IMR-90 (cell line): ENCODE data around the gene MTHFD2L.

Experiments used
- CEBPB ChIP-seq: IDR thresholded peaks from 2 replicates; pipeline ENCODE4 v1.6.1; 2012; ENCODE audit warnings: low read depth, low read length, improper control_type of control experiment
- FOS ChIP-seq: fragments of 150-350 bp; IDR thresholded peaks from 2 replicates; pipeline ENCODE4 v1.6.1; 2016; ENCODE audit warnings: low read depth, low read length
- MAFK ChIP-seq: IDR thresholded peaks from 2 replicates; pipeline ENCODE4 v1.6.1; 2012; ENCODE audit warnings: low read depth, low read length, improper control_type of control experiment
- MAZ ChIP-seq: IDR thresholded peaks from 2 replicates; pipeline ENCODE4 v1.6.1; 2012; ENCODE audit warnings: low read depth, mild to moderate bottlenecking, low read length, improper control_type of control experiment, moderate library complexity, borderline replicate concordance
- MXI1 ChIP-seq: IDR thresholded peaks from 2 replicates; pipeline ENCODE4 v1.6.1; 2012; ENCODE audit warnings: low read depth, mild to moderate bottlenecking, low read length, moderate library complexity, borderline replicate concordance
- NFE2L2 ChIP-seq: fragments of 150-350 bp; IDR thresholded peaks from 2 replicates; pipeline ENCODE4 v1.6.1; 2016; ENCODE audit warnings: low read depth, mild to moderate bottlenecking, low read length
- POLR2A ChIP-seq: IDR thresholded peaks from 2 replicates; pipeline ENCODE4 v1.6.1; 2012; ENCODE audit warnings: mild to moderate bottlenecking, low read depth, low read length
- RAD21 ChIP-seq: IDR thresholded peaks from 2 replicates; pipeline ENCODE4 v1.6.1; 2012; ENCODE audit warnings: low read length, improper control_type of control experiment
- RFX5 ChIP-seq: IDR thresholded peaks from 2 replicates; pipeline ENCODE4 v1.8.0; 2012; ENCODE audit warnings: low read depth, mild to moderate bottlenecking, low read length, moderate library complexity
- SMC3 ChIP-seq: fragments of 150-350 bp; IDR thresholded peaks from 2 replicates; pipeline ENCODE4 v1.6.1; 2016; ENCODE audit warnings: low read depth, mild to moderate bottlenecking, antibody characterized with exemption, low read length, moderate library complexity
- TF ChIP-seq, protein P1 (sequence below): conservative IDR thresholded peaks from 2 replicates; pipeline ENCODE4 v1.5.1; 2012; ENCODE audit warnings: mild to moderate bottlenecking, low read depth, low read length, improper control_type of control experiment

- TF ChIP-seq, protein P1, sequence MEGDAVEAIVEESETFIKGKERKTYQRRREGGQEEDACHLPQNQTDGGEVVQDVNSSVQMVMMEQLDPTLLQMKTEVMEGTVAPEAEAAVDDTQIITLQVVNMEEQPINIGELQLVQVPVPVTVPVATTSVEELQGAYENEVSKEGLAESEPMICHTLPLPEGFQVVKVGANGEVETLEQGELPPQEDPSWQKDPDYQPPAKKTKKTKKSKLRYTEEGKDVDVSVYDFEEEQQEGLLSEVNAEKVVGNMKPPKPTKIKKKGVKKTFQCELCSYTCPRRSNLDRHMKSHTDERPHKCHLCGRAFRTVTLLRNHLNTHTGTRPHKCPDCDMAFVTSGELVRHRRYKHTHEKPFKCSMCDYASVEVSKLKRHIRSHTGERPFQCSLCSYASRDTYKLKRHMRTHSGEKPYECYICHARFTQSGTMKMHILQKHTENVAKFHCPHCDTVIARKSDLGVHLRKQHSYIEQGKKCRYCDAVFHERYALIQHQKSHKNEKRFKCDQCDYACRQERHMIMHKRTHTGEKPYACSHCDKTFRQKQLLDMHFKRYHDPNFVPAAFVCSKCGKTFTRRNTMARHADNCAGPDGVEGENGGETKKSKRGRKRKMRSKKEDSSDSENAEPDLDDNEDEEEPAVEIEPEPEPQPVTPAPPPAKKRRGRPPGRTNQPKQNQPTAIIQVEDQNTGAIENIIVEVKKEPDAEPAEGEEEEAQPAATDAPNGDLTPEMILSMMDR, result no peak
- TF ChIP-seq RAD21 (no peak), POLR2A (no peak), MAFK (no peak), RFX5 (no peak), CEBPB (no peak), NFE2L2 (no peak), MXI1 (no peak), MAZ (no peak), SMC3 (no peak), FOS (no peak)
Measured at GRCh38 chr4:74314944-74315343, 157.0 kb downstream of the MTHFD2L start.
